Activated CD8-positive, alpha-beta memory T cell treated with anti-CD3 and anti-CD28 coated beads, Interleukin-2, amount 50 U/mL, for 48 hours (primary cell): ENCODE results near the gene IARS2.
"Not testable (repeated sequence)": the region's sequence is repeated elsewhere in the genome, so short reads cannot be mapped to it uniquely, and the experiment has no call there.

Experiments
- DNase-seq: peaks from one replicate; pipeline ENCODE4 v3.0.0-alpha.2; 2020

Gene IARS2

GRCh38 chr1:220094016-220094911, at the start of gene IARS2:
TSS of gene IARS2 (plus strand) at chr1:220094132. CDS start at chr1:220094217, 85 bp downstream.
- peak; percentile 93 for DNase-seq

- no peak for DNase-seq
These were observed 49.1 kb upstream of the IARS2 start for GRCh38 chr1:220044678-220045355.

- DNase-seq: no peak
These were observed 48.4 kb upstream of the IARS2 start for GRCh38 chr1:220045356-220046051.

GRCh38 chr1:220046052-220046930, 47.6 kb upstream of the IARS2 start, which contains the start of gene EPRS1:
TSS of gene EPRS1 (minus strand) at chr1:220046505. CDS start at chr1:220046388, 117 bp downstream.
- peak; percentile 93 for DNase-seq

GRCh38 chr1:220056374-220056773, 37.6 kb upstream of the IARS2 start:
- DNase-seq: no peak

- no peak for DNase-seq
These were observed 33.1 kb upstream of the IARS2 start for GRCh38 chr1:220060876-220061275.

- no peak for DNase-seq
These were observed 31.3 kb upstream of the IARS2 start for GRCh38 chr1:220062629-220063028.

GRCh38 chr1:220067269-220068204, 26.4 kb upstream of the IARS2 start:
- no peak for DNase-seq

GRCh38 chr1:220076861-220077762, 16.8 kb upstream of the IARS2 start:
- no peak for DNase-seq

GRCh38 chr1:220077887-220078286, 16.0 kb upstream of the IARS2 start:
- no peak for DNase-seq

GRCh38 chr1:220084460-220084859, 9.5 kb upstream of the IARS2 start:
- no peak for DNase-seq

- DNase-seq: not testable (repeated sequence)
These were observed 7.7 kb upstream of the IARS2 start for GRCh38 chr1:220086261-220086686.

GRCh38 chr1:220089650-220090556, 4.0 kb upstream of the IARS2 start, which contains the start of gene BPNT1:
TSS of gene BPNT1 (minus strand) at chr1:220089788. CDS start at chr1:220079846, 9,942 bp downstream.
- peak; percentile 98 for DNase-seq

GRCh38 chr1:220092694-220093093, 1.2 kb upstream of the IARS2 start:
- DNase-seq: no peak

- DNase-seq: no peak
These were observed 444 bp upstream of the IARS2 start for GRCh38 chr1:220093361-220094015.

GRCh38 chr1:220099826-220100225, 5.9 kb downstream of the IARS2 start:
- no peak for DNase-seq

GRCh38 chr1:220110473-220110872, 16.5 kb downstream of the IARS2 start:
- not testable (repeated sequence) for DNase-seq

GRCh38 chr1:220112600-220112999, 18.7 kb downstream of the IARS2 start:
- not testable (repeated sequence) for DNase-seq
